Measurements from ENCODE around the gene TRIM42.

TRIM42 gene

DNA sequence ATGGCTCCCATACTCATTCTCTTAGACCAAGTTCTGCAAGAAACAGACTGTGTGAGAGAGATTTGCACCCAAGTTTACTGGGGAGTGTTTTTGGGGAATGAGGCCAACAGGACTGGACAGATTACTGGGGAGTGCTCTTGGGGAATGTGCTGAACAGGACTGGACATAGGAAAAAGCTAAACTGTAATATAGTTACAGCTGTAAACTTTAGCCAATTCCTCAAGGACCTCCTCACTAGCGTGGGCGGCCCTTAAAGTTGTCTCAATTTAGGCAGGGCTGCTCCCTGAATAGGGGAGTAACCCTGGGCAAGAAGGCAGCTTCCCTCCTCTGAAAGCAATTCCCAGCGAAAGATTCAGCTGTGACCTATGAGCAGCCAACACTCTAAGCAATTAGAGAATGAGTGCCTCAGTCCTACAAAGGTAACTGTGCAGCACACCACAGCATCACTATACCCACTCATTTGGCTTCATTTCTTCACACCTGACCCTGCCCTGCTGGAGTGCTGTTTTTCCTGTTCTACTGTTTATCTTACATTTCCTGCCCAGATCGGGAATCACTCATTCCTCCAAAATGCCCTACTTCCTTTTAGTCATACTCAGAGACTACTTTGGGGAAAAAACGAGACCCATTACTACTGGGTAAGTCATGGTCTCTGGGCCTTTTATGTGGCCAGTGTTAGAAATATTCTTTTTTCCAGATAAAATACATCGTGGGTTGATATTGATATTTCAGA lies 41.3 kb upstream of the TRIM42 start:
- TF ChIP-seq, protein P1, sequence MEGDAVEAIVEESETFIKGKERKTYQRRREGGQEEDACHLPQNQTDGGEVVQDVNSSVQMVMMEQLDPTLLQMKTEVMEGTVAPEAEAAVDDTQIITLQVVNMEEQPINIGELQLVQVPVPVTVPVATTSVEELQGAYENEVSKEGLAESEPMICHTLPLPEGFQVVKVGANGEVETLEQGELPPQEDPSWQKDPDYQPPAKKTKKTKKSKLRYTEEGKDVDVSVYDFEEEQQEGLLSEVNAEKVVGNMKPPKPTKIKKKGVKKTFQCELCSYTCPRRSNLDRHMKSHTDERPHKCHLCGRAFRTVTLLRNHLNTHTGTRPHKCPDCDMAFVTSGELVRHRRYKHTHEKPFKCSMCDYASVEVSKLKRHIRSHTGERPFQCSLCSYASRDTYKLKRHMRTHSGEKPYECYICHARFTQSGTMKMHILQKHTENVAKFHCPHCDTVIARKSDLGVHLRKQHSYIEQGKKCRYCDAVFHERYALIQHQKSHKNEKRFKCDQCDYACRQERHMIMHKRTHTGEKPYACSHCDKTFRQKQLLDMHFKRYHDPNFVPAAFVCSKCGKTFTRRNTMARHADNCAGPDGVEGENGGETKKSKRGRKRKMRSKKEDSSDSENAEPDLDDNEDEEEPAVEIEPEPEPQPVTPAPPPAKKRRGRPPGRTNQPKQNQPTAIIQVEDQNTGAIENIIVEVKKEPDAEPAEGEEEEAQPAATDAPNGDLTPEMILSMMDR (IDR thresholded peaks at IDR 0.05; ENCODE audit: low read depth, low read length), result no peak
- no peak for DNase-seq (ENCODE audit: extremely low read depth, low read depth)

DNA sequence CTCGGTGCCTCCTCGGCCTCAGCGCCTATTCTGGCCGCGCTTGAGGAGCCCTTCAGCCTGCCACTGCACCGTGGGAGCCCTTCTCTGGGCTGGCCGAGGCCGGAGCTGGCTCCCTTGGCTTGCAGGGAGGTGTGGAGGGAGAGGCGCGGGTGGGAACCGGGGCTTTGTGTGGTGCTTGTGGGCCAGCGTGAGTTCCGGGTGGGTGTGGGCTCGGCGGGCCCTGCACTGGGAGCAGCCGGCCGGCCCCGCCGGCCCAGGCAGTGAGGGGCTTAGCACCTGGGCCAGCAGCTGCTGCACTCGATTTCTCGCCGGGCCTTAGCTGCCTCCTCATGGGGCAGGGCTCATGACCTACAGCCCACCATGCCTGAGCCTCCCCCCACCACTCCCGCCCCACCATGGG lies 26.6 kb upstream of the TRIM42 start:
- DNase-seq (ENCODE audit: extremely low read depth, low read depth), result no peak
- TF ChIP-seq, protein P1 (IDR thresholded peaks at IDR 0.05; ENCODE audit: low read depth, low read length), result no peak

DNA sequence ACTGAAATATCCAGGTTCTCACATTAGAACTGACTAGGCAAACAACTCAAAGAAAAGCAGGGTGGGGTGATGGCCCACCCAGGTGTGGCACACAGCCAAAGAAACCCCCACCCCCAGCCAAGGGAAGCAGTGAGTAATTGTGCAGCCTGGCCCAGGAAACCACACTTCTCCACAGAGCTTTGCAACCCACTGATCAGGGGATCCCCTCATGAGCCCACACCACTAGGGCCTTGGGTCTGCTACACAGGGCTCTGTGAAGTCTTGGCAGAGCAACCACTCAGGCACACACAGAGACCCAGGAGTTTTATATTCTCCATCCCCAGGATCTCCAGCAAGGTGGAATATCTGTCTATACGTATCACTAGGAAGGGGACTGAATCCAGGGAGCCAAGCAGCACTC lies 22.2 kb upstream of the TRIM42 start:
- no peak for DNase-seq (ENCODE audit: extremely low read depth, low read depth)
- TF ChIP-seq, protein P1 (IDR thresholded peaks at IDR 0.05; ENCODE audit: low read depth, low read length), result no peak

DNA sequence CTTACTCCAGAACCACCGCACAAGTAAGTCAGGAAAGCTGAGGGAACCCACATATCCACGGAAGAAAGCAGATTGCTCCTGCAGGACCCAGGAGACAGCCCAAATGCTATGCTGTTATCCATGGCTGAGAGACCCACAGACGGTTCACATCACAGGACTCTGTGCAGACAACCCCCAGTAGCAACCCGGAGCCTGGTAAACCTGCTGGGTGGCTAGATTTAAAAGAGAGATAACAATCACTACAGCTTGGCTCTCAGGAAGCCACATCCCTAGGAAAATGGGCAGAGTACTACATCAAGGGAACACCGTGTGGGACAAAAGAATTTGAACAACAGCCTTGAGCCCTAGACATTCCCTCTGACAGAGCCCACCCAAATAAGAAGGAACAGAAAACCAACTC lies 13.8 kb upstream of the TRIM42 start:
- no peak for DNase-seq (ENCODE audit: extremely low read depth, low read depth)
- TF ChIP-seq, protein P1 (IDR thresholded peaks at IDR 0.05; ENCODE audit: low read depth, low read length), result no peak

DNA sequence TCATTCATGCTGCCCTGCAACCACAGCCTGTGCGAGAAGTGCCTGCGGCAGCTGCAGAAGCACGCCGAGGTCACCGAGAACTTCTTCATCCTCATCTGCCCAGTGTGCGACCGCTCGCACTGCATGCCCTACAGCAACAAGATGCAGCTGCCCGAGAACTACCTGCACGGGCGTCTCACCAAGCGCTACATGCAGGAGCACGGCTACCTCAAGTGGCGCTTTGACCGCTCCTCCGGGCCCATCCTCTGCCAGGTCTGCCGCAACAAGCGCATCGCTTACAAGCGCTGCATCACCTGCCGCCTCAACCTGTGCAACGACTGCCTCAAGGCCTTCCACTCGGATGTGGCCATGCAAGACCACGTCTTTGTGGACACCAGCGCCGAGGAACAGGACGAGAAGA lies 4.7 kb downstream of the TRIM42 start:
- TF ChIP-seq, protein P1 (IDR thresholded peaks at IDR 0.05; ENCODE audit: low read depth, low read length), result no peak
- DNase-seq (ENCODE audit: extremely low read depth, low read depth), result no peak

DNA sequence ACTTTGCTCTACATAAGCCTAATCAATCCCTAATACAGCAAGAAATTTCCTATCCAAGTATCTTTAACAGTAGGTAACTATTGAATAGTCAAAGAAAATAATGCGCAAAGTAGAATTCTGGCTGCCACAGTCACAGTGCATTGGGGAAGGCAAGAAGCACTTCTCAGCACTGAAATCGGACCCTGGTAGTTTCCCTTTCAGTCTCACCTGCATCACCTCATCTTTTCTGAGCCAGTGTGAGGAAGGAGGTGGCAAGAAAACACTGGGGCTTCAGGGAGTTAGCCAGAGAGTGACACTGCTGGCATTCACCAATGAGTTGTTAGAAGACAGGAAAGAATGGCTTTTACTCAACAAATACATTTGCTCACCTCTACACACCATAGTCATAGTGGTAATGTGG lies 8.3 kb downstream of the TRIM42 start:
- TF ChIP-seq, protein P1 (IDR thresholded peaks at IDR 0.05; ENCODE audit: low read depth, low read length), result no peak
- no peak for DNase-seq (ENCODE audit: extremely low read depth, low read depth)

DNA sequence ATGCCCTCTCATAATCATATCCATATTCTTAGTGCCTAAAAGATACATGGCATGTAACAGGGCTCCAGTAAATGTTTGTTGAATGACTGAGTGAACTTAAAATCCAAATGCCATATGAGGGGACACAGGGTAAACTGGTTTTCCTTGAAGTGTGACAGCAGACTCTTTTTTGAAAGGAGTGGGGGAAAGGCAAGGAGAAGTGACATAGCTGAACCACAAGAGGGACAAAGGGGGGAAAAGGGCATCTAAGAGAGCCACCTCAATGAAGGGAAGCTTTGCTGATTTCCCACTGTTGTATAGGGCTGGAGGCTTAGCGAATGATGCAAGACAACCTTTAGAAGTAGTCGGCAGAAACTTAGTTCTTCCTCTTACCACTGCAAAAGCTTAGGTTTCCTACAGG lies 9.1 kb downstream of the TRIM42 start:
- DNase-seq (ENCODE audit: extremely low read depth, low read depth), result no peak
- TF ChIP-seq, protein P1 (IDR thresholded peaks at IDR 0.05; ENCODE audit: low read depth, low read length), result no peak
